Measurements from ENCODE around the gene SEMA5B. TPM values are rescaled to one million over a fixed set of nuclear protein-coding genes. Genes with fewer than 3 reads are reported as not detected.

The SEMA5B gene
- total and polyA plus RNA-seq, 2 experiments from 2014 or later = 8.0 to 26.8 TPM

- TF ChIP-seq ZNF331 (CRISPR knock-in tag; IDR thresholded peaks at IDR 0.05; ENCODE audit: low read depth) (no peak), STAT1 (IDR thresholded peaks at IDR 0.05; ENCODE audit: unreplicated experiment) (no peak), EZH2 (IDR thresholded peaks at IDR 0.05; ENCODE audit: low read depth, unreplicated experiment) (no peak), ETS1 (IDR thresholded peaks at IDR 0.05) (no peak), POLR2AphosphoS5 (IDR thresholded peaks at IDR 0.05; ENCODE audit: low read depth) (no peak)
Measured at GRCh38 chr3:123021996-123022510, 5.5 kb downstream of the SEMA5B start (continued).

GRCh38 chr3:123021388-123021787, 6.2 kb downstream of the SEMA5B start:
- Mint-ChIP-seq H3K36me3 (ENCODE audit: low read depth) (peaks cover 9% of the 10 kb centered on the region), H3K9me3 (no peaks in the 10 kb centered on the region), H3K4me1 (peaks cover 57% of the 10 kb centered on the region), H3K27ac (peak overlapping the region; percentile 68), H3K4me3 (peak overlapping the region; percentile 55), H3K27me3 (ENCODE audit: insufficient read depth, low read depth, poor library complexity) (peaks cover 21% of the 10 kb centered on the region)
- H3K79me2 ChIP-seq (replicated peaks; ENCODE audit: insufficient read depth) = peaks cover 25% of the 10 kb centered on the region
- peak overlapping the region; percentile 65; the same call in 1 of the 2 replicates for H3K27ac ChIP-seq (ENCODE audit: low read depth)
- no peaks in the 10 kb centered on the region for H3K9me2 ChIP-seq (ENCODE audit: insufficient read depth)
- H3K4me2 ChIP-seq = peak overlapping the region; percentile 71
- H3K4me3 ChIP-seq = peak overlapping the region; percentile 29; the same call in 1 of the 2 replicates
- no peak for TF ChIP-seq ZNF462 (CRISPR knock-in tag; IDR thresholded peaks at IDR 0.05)
- no peak for TF ChIP-seq ZNF331 (CRISPR knock-in tag; IDR thresholded peaks at IDR 0.05; ENCODE audit: low read depth)
- TF ChIP-seq CREB1 (CRISPR knock-in tag; IDR thresholded peaks at IDR 0.05; ENCODE audit: low read depth) = no peak
- TF ChIP-seq NANOG (IDR thresholded peaks at IDR 0.05; ENCODE audit: borderline replicate concordance) = 0 out of 2 replicates have a peak, but pooled peaks have one; percentile 18
- TF ChIP-seq POLR2AphosphoS5 (IDR thresholded peaks at IDR 0.05; ENCODE audit: low read depth) = no peak
- no peak for TF ChIP-seq JUNB (IDR thresholded peaks at IDR 0.05; ENCODE audit: unreplicated experiment)
- TF ChIP-seq STAT1 (IDR thresholded peaks at IDR 0.05; ENCODE audit: unreplicated experiment) = no peak
- TF ChIP-seq REST (IDR thresholded peaks at IDR 0.05; ENCODE audit: unreplicated experiment) = no peak
- peaks cover 45% of the 10 kb centered on the region for H3K4me1 ChIP-seq (ENCODE audit: insufficient read depth)
- H3K36me3 ChIP-seq (ENCODE audit: insufficient read depth) = no peaks in the 10 kb centered on the region
- H2AFZ ChIP-seq = no peak overlapping the region
- H3K27me3 ChIP-seq (ENCODE audit: insufficient read depth) = peaks cover 18% of the 10 kb centered on the region
- no peaks in the 10 kb centered on the region; the same call in none of the 2 replicates for H4K20me1 ChIP-seq (replicated peaks; ENCODE audit: insufficient read depth)
- peak; percentile 56 for DNase-seq (ENCODE audit: low spot score)
- ATAC-seq = peak; percentile 55
- H3F3A ChIP-seq (replicated peaks; ENCODE audit: low read depth) = peaks cover 11% of the 10 kb centered on the region; the same call in 1 of the 2 replicates
